Measurements from ENCODE around the gene DCDC2C. TPM values are rescaled to one million over a fixed set of nuclear protein-coding genes. Genes with fewer than 3 reads are reported as not detected.

The DCDC2C gene
- total RNA-seq, 1 donor from 2014 or later: not detected

GRCh38 chr2:3768960-3769765, 65.8 kb downstream of the DCDC2C start:
- no peak overlapping the region for H3K4me3 Mint-ChIP-seq
- no peak for DNase-seq (ENCODE audit: low spot score in 2 of 2, unreplicated experiment in 2 of 2)
- H3K27me3 Mint-ChIP-seq (ENCODE audit: low read depth): peaks cover 93% of the 10 kb centered on the region
- no peaks in the 10 kb centered on the region for H3K9me3 Mint-ChIP-seq
- no peaks in the 10 kb centered on the region for H3K36me3 Mint-ChIP-seq
- H3K27ac Mint-ChIP-seq: no peak overlapping the region
- TF ChIP-seq CTCF (IDR thresholded peaks at IDR 0.05; ENCODE audit: unreplicated experiment): no peak
- no peaks in the 10 kb centered on the region for H3K4me1 Mint-ChIP-seq

DNA sequence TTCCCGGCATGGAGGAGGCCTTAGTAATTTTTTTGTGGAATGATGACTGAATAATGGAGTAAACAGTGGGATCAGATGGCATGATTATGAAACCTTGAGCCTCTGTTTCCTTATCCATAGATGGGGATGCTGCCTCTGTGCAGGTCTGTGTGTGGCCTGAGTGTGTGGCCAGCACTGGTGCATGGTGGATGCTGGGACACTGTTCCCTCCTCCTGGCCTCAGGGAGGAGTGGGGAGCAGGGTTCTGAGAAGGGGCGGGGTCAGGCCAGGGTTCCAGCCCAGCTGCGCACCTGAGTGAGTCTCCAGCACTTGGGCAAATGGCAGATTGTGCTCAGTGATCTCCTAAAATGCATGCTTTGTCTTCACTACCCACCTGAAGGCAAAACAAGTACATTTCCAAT, 66.4 kb downstream of the DCDC2C start:
- Mint-ChIP-seq H3K27me3 (ENCODE audit: low read depth) (peaks cover 87% of the 10 kb centered on the region), H3K36me3 (no peaks in the 10 kb centered on the region)

GRCh38 chr2:3770724-3771415, 67.5 kb downstream of the DCDC2C start:
- no peaks in the 10 kb centered on the region for H3K9me3 Mint-ChIP-seq
- H3K27me3 Mint-ChIP-seq (ENCODE audit: low read depth): peaks cover 78% of the 10 kb centered on the region
- TF ChIP-seq CTCF (IDR thresholded peaks at IDR 0.05; ENCODE audit: unreplicated experiment): no peak
- no peaks in the 10 kb centered on the region for H3K36me3 Mint-ChIP-seq
- no peaks in the 10 kb centered on the region for H3K4me1 Mint-ChIP-seq
- no peak overlapping the region for H3K4me3 Mint-ChIP-seq
- H3K27ac Mint-ChIP-seq: no peak overlapping the region
- no peak for DNase-seq (ENCODE audit: low spot score in 2 of 2, unreplicated experiment in 2 of 2)

More for the DNA sequence above, 66.4 kb downstream of the DCDC2C start:
- no peak for TF ChIP-seq CTCF (IDR thresholded peaks at IDR 0.05; ENCODE audit: unreplicated experiment)
- Mint-ChIP-seq H3K27ac (no peak overlapping the region), H3K9me3 (no peaks in the 10 kb centered on the region), H3K4me3 (no peak overlapping the region), H3K4me1 (no peaks in the 10 kb centered on the region)
- no peak for DNase-seq (ENCODE audit: low spot score in 2 of 2, unreplicated experiment in 2 of 2)

GRCh38 chr2:3771576-3771975, 68.2 kb downstream of the DCDC2C start:
- no peaks in the 10 kb centered on the region for H3K4me1 Mint-ChIP-seq
- no peak for TF ChIP-seq CTCF (IDR thresholded peaks at IDR 0.05; ENCODE audit: unreplicated experiment)
- no peak for DNase-seq (ENCODE audit: low spot score in 2 of 2, unreplicated experiment in 2 of 2)

DNA sequence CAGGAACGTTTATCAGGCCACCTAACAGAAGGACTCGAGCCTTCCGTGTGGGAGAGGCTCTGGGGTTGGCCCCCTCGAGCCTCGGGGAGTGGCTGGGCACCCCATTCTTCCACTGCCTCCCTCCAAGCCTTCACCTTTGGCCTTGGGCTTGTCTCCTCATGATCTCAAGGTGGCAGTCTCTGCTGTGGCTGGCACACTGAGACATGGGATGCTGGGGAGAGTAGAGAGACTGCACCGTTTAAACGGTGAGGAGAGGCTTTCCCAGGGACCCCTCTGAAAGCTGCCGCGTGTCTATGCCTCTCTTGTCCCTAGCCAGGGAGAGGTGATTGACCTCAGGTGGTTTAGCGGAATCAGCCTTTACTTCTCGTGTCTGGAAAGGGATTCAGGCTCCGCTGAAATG, 71.0 kb downstream of the DCDC2C start:
- Mint-ChIP-seq H3K27me3 (ENCODE audit: low read depth) (peaks cover 74% of the 10 kb centered on the region), H3K36me3 (no peaks in the 10 kb centered on the region), H3K4me3 (no peak overlapping the region), H3K4me1 (peaks cover 2% of the 10 kb centered on the region), H3K27ac (no peak overlapping the region), H3K9me3 (no peaks in the 10 kb centered on the region)
- no peak for DNase-seq (ENCODE audit: low spot score in 2 of 2, unreplicated experiment in 2 of 2)
- TF ChIP-seq CTCF (IDR thresholded peaks at IDR 0.05; ENCODE audit: unreplicated experiment): no peak

More at GRCh38 chr2:3771576-3771975, 68.2 kb downstream of the DCDC2C start:
- H3K9me3 Mint-ChIP-seq: no peaks in the 10 kb centered on the region
- H3K27ac Mint-ChIP-seq: no peak overlapping the region
- no peak overlapping the region for H3K4me3 Mint-ChIP-seq
- no peaks in the 10 kb centered on the region for H3K36me3 Mint-ChIP-seq
- peaks cover 78% of the 10 kb centered on the region for H3K27me3 Mint-ChIP-seq (ENCODE audit: low read depth)

Data from mesothelial cell of epicardium (in vitro differentiated cells).